Astrocyte (in vitro differentiated cells and primary cell): ENCODE data around the gene RAB3GAP2. TPM values are rescaled to one million over a fixed set of nuclear protein-coding genes. Genes with fewer than 3 reads are reported as not detected.
A peak's percentile ranks its signal among the peaks of the same experiment; 100 is the strongest.

ENCODE experiments used
- DNase-seq: peaks from one replicate; pipeline ENCODE4 v3.0.0-alpha.2; 2010; ENCODE audit warnings: low read depth
- FAIRE-seq: peaks from 2 replicates; lab custom pipeline; 2011; peaks lifted over from hg19 to GRCh38; lab: Jason Lieb, UNC
- H2AFZ ChIP-seq: 2 replicates; pipeline ENCODE4 v1.6.0; 2012; ENCODE audit warnings: low read depth, low read length, inconsistent platforms
- H3K27ac ChIP-seq: 2 replicates; pipeline ENCODE4 v1.5.1; 2011; ENCODE audit warnings: low read depth, low read length, inconsistent platforms
- H3K27me3 ChIP-seq: 2 replicates; pipeline ENCODE4 v1.6.0; 2011; ENCODE audit warnings: low read length, inconsistent platforms; ENCODE audit not compliant: insufficient read depth
- H3K36me3 ChIP-seq: 2 replicates; pipeline ENCODE4 v1.5.1; 2011; ENCODE audit warnings: low read length, inconsistent platforms; ENCODE audit not compliant: insufficient read depth
- H3K4me1 ChIP-seq: 2 replicates; pipeline ENCODE4 v1.5.1; 2011; ENCODE audit warnings: low read length, inconsistent platforms; ENCODE audit not compliant: insufficient read depth
- H3K4me2 ChIP-seq: 2 replicates; pipeline ENCODE4 v1.6.0; 2012; ENCODE audit warnings: low read length, inconsistent platforms
- H3K4me3 ChIP-seq: 2 replicates; pipeline ENCODE4 v1.5.1; 2011; ENCODE audit warnings: low read depth, mild to moderate bottlenecking, low read length, inconsistent platforms; ENCODE audit not compliant: insufficient read depth
- H3K79me2 ChIP-seq: 2 replicates; pipeline ENCODE4 v1.6.0; 2012; ENCODE audit warnings: mild to moderate bottlenecking, low read length, inconsistent platforms; ENCODE audit not compliant: insufficient read depth
- H3K9ac ChIP-seq: 2 replicates; pipeline ENCODE4 v1.6.0; 2012; ENCODE audit warnings: mild to moderate bottlenecking, low read length, inconsistent platforms
- H3K9me3 ChIP-seq: 2 replicates; pipeline ENCODE4 v1.5.1; 2012; ENCODE audit warnings: low read depth, mild to moderate bottlenecking, low read length, inconsistent platforms; ENCODE audit not compliant: insufficient read depth
- H4K20me1 ChIP-seq: 2 replicates; pipeline ENCODE4 v1.6.0; 2012; ENCODE audit warnings: low read length, inconsistent platforms; ENCODE audit not compliant: insufficient read depth
- H3K27ac Mint-ChIP-seq: one replicate; pipeline ENCODE4 v1.8.0; 2021; ENCODE audit warnings: mild to moderate bottlenecking, mixed read lengths; ENCODE audit not compliant: unreplicated experiment
- H3K27me3 Mint-ChIP-seq: one replicate; pipeline ENCODE4 v1.8.0; 2021; ENCODE audit warnings: low read depth, mixed read lengths; ENCODE audit not compliant: unreplicated experiment
- H3K36me3 Mint-ChIP-seq: one replicate; pipeline ENCODE4 v1.8.0; 2021; ENCODE audit warnings: low read depth, mixed read lengths; ENCODE audit not compliant: unreplicated experiment
- H3K4me1 Mint-ChIP-seq: one replicate; pipeline ENCODE4 v1.8.0; 2021; ENCODE audit warnings: low read depth, mixed read lengths; ENCODE audit not compliant: unreplicated experiment
- H3K4me3 Mint-ChIP-seq: one replicate; pipeline ENCODE4 v1.8.0; 2021; ENCODE audit warnings: mild to moderate bottlenecking, moderate library complexity, mixed read lengths; ENCODE audit not compliant: unreplicated experiment
- H3K9me3 Mint-ChIP-seq: one replicate; pipeline ENCODE4 v1.8.0; 2021; ENCODE audit warnings: mild to moderate bottlenecking, mixed read lengths; ENCODE audit not compliant: unreplicated experiment
- EZH2 ChIP-seq: IDR thresholded peaks from 2 replicates; pipeline ENCODE4 v1.6.1; 2012; ENCODE audit warnings: mild to moderate bottlenecking, low read length, inconsistent platforms; ENCODE audit not compliant: insufficient read depth
- total RNA-seq: library from RNA; stranded (reverse); gene quantifications from 2 replicates; pipeline ENCODE4 v1.2.1, GENCODE V29; 2021
- TF ChIP-seq, protein P1 (sequence below): IDR thresholded peaks from 2 replicates; pipeline ENCODE4 v1.5.1; 2011; ENCODE audit warnings: low read depth, mild to moderate bottlenecking, inconsistent platforms, low read length, moderate library complexity; ENCODE audit not compliant: insufficient read depth

Gene RAB3GAP2
- total RNA-seq, 1 donor from 2014 or later, result 68.1 TPM

DNA sequence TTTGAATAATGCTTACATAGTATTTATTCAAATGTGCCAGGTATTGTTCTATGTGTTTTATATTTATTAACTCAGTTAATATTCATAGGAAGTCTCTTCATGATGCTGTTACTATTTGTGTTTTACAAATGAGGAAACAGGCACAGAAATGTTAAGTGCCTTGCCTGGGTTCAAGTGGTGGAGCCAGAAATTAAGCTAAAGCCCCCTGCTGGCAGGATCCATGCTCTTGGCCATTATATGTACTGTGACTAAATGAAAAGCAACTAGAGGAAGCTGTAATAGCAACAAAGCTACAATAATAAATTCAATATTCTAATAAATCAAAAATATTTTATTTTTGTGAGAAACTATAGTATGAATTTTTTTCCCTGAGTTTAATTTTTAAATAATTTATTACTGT is 148.4 kb downstream of the RAB3GAP2 start:
- no peak for TF ChIP-seq EZH2
- TF ChIP-seq, protein P1, sequence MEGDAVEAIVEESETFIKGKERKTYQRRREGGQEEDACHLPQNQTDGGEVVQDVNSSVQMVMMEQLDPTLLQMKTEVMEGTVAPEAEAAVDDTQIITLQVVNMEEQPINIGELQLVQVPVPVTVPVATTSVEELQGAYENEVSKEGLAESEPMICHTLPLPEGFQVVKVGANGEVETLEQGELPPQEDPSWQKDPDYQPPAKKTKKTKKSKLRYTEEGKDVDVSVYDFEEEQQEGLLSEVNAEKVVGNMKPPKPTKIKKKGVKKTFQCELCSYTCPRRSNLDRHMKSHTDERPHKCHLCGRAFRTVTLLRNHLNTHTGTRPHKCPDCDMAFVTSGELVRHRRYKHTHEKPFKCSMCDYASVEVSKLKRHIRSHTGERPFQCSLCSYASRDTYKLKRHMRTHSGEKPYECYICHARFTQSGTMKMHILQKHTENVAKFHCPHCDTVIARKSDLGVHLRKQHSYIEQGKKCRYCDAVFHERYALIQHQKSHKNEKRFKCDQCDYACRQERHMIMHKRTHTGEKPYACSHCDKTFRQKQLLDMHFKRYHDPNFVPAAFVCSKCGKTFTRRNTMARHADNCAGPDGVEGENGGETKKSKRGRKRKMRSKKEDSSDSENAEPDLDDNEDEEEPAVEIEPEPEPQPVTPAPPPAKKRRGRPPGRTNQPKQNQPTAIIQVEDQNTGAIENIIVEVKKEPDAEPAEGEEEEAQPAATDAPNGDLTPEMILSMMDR, result peak; percentile 24
- Mint-ChIP-seq H3K4me1 (peaks cover 7% of the 10 kb centered on the region), H3K36me3 (no peaks in the 10 kb centered on the region), H3K4me3 (no peak overlapping the region), H3K27ac (no peak overlapping the region), H3K27me3 (no peaks in the 10 kb centered on the region), H3K9me3 (no peaks in the 10 kb centered on the region)
- FAIRE-seq, result no peak
- no peak overlapping the region for H2AFZ ChIP-seq
- no peaks in the 10 kb centered on the region for H3K79me2 ChIP-seq
- no peak overlapping the region for H3K4me2 ChIP-seq
- no peak overlapping the region for H3K27ac ChIP-seq
- no peaks in the 10 kb centered on the region for H3K27me3 ChIP-seq
- no peaks in the 10 kb centered on the region for H4K20me1 ChIP-seq
- no peak overlapping the region for H3K9ac ChIP-seq
- H3K36me3 ChIP-seq, result peaks cover 14% of the 10 kb centered on the region
- no peaks in the 10 kb centered on the region for H3K9me3 ChIP-seq
- no peaks in the 10 kb centered on the region for H3K4me1 ChIP-seq
- no peak for DNase-seq
- H3K4me3 ChIP-seq, result no peak overlapping the region

DNA sequence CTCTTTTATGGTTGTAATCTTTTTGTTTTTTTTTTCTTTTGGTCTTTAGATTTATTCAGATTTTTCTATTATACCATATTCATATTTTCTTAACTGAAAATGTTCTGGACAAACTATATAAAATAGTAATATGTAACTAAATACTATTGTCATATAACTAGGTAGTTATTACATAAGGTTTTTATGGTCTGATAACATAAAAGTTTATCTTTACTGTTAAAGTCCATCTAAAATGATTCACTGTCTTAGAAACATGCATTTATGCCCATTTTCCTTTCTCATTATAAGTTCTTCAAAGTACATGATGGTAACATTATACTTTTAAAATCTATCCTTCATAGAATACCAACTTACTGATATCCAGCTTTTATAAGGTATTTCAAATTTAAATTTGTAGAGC is 149.2 kb downstream of the RAB3GAP2 start:
- no peak overlapping the region for H3K27ac ChIP-seq
- H3K4me2 ChIP-seq, result no peak overlapping the region
- no peak for TF ChIP-seq EZH2
- TF ChIP-seq, protein P1, result no peak
- H3K9ac ChIP-seq, result no peak overlapping the region
- no peaks in the 10 kb centered on the region for H3K79me2 ChIP-seq
- H3K4me3 Mint-ChIP-seq, result no peak overlapping the region
- H3K27me3 Mint-ChIP-seq, result no peaks in the 10 kb centered on the region
- DNase-seq, result no peak
- H3K36me3 Mint-ChIP-seq, result no peaks in the 10 kb centered on the region
- H2AFZ ChIP-seq, result no peak overlapping the region
- H4K20me1 ChIP-seq, result no peaks in the 10 kb centered on the region
- H3K36me3 ChIP-seq, result peaks cover 14% of the 10 kb centered on the region
- H3K27me3 ChIP-seq, result no peaks in the 10 kb centered on the region
- no peaks in the 10 kb centered on the region for H3K9me3 Mint-ChIP-seq
- FAIRE-seq, result no peak
- no peak overlapping the region for H3K4me3 ChIP-seq
- H3K9me3 ChIP-seq, result no peaks in the 10 kb centered on the region
- H3K27ac Mint-ChIP-seq, result no peak overlapping the region
- no peaks in the 10 kb centered on the region for H3K4me1 ChIP-seq
- peaks cover 7% of the 10 kb centered on the region for H3K4me1 Mint-ChIP-seq

DNA sequence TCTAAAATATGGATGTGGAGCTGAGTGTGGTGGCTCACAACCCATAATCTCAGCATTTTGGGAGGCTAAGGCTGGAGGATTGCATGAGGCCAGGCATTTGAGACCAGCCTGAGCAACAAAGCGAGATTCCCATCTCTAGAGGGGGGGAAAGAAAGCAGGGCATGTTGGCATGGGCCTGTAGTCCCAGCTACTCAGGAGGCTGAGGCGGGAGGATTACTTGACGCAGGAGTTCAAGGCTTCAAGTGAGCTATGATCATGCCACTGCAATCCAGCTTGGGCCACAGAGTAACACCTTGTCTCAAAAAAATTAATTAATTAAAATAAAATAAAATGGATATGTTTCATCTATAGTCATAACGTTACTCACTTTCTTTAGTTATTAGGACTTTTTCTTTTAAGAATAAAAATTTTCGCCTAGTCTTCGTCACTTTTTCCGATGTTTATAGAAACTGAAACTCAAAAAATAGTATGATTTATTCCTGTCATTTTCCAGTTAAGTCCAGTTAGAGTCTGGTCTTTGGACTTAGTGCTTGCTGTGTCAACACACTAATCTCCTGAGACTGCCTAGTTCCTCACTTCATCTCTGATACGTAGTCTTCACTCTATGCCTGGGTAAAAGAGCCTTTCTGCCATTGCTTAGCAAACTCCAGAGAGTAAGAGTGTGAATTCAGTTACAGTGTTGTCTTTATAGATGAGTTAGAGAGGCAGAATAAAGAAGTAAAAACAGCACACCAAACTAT is 150.3 kb downstream of the RAB3GAP2 start:
- Histone ChIP-seq H3K36me3 (peaks cover 6% of the 10 kb centered on the region), H3K9ac (no peak overlapping the region), H3K4me3 (no peak overlapping the region), H3K9me3 (no peaks in the 10 kb centered on the region), H3K79me2 (no peaks in the 10 kb centered on the region), H4K20me1 (no peaks in the 10 kb centered on the region), H2AFZ (no peak overlapping the region), H3K4me1 (no peaks in the 10 kb centered on the region), H3K4me2 (no peak overlapping the region), H3K27me3 (no peaks in the 10 kb centered on the region), H3K27ac (no peak overlapping the region)
- peaks cover 7% of the 10 kb centered on the region for H3K4me1 Mint-ChIP-seq
- FAIRE-seq (no peak), DNase-seq (no peak)
- no peak for TF ChIP-seq EZH2
- TF ChIP-seq, protein P1, result no peak
- H3K27me3 Mint-ChIP-seq, result no peaks in the 10 kb centered on the region
- peaks cover 2% of the 10 kb centered on the region for H3K36me3 Mint-ChIP-seq
- H3K27ac Mint-ChIP-seq, result no peak overlapping the region
- no peaks in the 10 kb centered on the region for H3K9me3 Mint-ChIP-seq
- H3K4me3 Mint-ChIP-seq, result no peak overlapping the region
